Tongue (tissue), 2 donors: ENCODE measurements around the gene VSNL1. TPM values are rescaled to one million over a fixed set of nuclear protein-coding genes. Genes with fewer than 3 reads are reported as not detected.

Source experiments
- DNase-seq: peaks from one replicate; pipeline ENCODE4 v3.0.0-alpha.2; 2015
- total RNA-seq: library from RNA; depleted of rRNA; stranded (reverse); fragments of >200 nt; gene quantifications from one replicate; pipeline ENCODE4 v1.2.3, GENCODE V29; 2014

Gene VSNL1
- total RNA-seq, 1 donor from 2014 or later, result 20.6 TPM

DNA sequence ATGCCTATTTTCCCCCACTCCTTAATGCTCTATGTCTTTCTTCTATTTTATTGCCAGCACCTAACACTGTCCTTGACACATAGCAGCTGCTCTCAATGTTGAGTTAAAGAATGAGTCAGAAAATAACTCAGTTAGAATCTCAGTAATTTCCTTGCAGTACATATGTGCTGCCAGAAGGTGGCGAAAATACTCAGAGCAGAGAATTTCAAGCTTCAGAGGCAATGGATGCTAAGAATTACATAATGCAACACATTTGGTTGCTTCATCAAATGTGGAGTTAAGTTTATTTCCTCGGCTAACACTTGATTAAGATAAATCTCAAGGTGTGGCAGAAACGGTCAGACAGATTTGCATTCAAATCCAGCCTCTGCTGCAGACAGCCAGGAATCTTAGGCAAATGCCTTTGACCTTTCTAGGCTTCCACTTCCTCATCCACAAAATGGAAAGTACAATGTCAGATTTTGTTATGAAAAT is 105.6 kb downstream of the VSNL1 start:
- peak; percentile 88 for DNase-seq

DNA sequence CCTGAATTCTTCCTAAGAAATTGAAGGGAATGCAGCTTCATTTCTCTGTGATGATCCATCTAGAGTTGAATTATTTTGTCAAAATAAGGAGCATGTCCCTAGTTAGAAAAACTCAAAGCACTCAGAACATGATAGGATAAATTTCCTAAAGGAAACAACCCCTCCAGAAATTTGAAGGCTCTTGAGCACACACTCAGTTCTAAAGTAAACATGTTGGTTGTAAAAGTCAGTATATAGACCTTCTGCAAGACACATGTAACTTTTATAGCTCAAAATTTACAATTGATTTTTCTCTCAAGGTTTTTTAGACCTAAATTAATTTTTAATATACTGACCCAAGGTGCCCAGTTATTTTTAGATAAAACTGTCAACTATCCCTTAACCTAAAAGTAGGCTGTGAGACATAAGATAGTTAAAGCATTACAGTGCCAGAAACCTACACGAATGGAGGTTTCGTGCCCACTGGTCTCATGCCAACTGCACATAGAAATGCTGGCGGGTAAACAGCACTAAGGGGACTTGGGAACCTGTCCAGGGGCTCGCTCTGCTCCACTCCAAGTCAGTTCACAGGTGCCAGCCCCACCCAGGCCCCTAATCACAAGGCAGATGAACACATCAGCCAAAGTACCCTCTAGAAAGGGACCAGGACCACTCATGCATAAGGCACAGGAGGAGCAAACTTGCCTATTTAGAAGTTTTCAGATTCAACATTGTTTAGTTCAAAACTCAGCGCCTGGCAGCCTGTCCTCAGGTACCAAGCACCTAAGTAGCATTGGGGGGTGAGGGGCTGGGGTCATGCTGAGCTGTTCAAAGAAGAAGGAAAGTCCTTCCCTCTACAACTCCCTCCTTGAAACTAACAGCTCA is 106.6 kb downstream of the VSNL1 start:
- no peak for DNase-seq

DNA sequence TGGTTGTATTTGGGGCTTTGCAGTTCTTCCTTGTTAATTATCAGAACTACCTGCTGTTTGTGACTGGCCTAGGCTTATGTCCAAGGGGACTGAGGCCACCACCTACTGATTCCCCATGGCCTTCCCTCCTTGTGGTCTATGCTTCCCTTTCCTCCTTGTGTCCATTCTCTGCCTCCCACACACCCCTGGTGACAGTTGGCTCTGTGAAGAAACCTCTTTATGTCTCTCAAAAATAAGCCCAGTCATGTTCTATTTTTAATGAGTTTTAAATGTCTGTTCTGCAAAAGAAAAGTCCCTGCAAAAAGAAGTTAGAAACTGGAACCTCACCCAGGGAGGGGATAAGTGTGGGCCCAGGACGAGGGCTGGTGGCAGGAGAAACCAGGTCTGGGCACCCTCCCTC is 108.1 kb downstream of the VSNL1 start:
- DNase-seq, result no peak

DNA sequence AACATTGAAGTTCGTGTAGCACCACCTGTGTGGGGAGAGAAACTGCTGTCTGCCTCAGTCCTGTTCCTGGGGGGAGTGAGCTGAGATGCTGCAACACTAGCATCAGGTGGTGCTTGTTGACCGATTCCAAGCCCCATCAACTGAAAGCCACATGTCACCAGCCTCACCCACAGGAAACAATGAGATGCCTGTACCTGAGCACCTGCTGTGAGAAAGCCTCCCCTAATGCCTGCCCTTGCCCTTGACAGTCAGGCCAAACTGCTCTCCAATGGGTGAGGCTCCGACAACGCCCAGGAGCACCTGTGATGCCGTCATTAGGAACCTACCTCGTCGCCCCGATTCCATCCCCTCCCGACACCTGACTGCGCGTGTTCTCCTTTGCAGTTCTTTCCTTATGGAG is 108.5 kb downstream of the VSNL1 start:
- no peak for DNase-seq

DNA sequence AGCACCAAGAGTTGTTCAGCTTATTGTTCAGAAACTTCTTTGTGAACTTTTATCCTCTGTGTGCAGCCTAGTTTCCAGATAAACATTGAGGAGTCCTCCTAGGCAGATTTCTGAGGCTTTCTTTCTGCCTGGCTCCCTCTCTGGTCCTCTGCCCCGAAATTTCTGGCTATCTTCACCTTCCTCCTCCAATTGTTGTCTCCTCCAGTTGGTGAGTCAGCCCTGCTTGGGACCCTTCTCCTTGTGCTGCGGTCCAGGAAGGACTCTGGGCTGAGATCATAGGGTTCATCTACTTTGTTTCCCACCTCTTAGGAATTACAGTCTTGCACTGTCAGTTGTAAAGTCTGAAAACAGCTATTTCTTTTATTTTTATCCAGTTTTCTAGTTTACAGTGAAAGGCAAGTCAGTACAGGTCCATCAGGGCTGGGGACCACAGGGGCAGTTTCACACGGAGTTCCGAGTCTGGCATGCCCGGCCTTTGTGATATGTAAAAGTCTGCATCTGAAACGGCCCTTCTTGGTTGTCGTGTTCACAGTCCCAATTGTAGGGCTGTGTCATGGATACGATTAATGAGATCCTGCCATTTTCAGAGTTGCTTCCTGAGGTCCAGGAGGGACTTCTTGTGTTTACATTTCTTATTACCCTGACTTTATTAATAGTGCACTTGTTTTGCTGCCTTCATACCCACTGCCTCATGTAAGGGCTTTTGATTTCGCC is 112.3 kb downstream of the VSNL1 start:
- no peak for DNase-seq

DNA sequence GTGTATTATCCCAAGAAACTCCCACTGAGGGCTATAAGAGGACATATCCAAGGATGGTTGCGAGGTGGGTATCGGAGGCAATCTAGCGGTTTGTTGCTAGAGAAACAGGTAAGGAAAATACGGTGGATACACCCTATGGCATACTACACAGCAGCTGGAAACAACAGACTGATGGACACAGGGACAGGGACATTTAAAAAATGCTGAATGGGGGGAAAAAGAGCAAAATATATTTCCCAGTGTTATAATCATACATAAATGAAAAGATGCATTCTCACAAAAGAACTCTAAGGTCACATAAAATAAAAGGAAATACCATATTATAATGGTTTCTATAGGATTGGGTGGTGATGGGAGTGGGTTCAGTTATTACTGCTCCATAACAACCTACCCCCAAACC is 117.3 kb downstream of the VSNL1 start:
- DNase-seq, result no peak

DNA sequence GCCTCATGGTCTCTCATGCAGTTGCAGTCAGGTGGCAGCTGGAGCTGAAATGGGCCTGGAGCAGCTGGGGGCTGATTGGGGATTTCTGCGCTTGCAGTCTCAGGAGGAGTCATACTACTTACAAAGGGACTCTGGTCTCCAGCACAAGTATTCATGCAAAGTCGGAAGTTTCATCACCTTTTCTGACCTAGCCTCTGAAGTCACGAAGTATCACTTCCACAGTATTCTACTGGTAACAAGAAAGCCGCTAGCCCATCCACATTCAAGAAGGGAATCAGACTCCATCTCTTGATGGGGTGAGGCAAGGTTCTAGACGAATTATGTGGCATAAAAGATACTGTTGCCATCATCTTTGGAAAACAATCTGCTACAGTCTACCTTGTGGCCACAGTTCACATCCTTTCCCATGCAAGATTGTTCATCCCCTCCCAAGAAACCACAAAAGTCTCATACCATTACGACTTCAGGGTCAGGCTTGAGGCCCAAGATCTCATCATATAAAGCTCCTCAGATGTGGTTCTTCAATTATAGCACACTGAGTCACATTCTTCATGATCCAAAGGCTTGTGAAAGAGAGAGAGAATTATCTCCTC is 117.9 kb downstream of the VSNL1 start:
- DNase-seq, result no peak

DNA sequence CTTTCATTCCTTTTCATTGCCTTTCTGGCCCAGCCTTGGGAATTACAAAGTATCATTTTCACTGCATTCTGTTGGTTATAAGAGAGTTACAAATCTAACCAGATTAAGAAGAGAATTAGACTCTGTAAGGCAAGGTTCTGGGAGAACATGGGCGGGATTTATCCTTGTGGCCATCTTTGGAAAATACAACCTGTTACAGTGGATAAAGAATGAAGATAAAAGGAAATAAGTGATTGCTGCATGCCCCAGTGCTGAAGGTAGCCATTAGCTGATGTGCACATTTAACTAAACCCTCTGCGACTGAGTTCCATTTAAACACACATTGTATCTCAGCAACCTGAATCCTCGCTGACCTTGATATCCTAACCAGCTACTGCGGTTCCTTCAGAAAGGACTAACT is 119.7 kb downstream of the VSNL1 start:
- DNase-seq, result no peak

DNA sequence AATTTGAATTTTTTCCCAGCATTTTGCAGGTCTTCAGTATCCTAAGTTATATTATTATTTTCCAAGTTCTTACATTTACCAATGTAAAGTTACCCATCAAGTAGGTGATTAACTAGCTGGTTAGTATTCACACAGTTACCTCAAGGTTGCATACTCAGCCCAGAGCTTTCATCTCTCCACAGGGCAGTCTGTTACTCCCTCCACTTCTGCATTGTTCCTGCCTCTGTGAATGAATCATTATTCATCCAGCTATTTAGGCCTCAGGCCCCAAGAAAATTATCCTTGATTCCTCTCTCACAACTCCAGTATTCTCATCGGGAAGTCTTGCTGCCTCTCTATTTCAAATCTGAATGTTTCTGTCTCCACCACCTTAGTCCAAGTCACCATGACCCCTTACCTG is 121.0 kb downstream of the VSNL1 start:
- DNase-seq, result no peak

DNA sequence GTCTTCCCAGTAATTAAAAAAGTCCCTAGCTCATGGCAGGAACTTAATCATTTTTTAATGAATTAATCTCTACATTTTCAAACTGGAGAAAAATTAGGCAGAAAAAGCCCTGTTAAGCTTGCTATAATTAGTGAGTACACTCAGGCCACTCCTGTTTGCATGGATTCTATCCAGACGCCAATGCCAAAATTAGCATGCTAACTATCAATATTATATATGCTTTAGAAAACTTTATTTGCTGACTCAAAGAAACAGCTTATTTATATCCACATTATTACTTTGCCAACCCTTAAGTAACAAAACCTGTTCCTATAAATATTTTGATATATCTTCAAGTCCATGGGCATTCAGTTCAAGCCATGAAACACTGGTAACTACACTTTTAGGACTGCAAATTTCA is 122.2 kb downstream of the VSNL1 start:
- no peak for DNase-seq

DNA sequence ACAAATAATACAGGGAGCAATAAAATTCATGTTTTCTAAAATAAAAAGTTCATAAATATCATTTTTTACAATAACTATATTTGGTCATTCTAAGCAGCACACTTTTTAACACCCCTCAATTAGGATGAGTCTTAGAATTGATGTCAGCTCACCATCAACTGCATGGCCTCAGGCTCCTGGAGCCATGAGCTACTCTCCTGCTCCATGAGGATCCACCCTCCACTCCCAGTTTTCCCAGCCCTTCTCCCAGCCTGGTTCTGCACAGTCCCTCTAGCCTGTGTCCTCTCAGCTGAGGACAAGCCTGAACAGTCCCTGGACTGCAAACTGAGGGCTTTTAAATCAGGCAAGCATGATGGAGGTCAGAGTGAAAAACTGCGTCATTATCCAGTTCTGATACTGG is 124.0 kb downstream of the VSNL1 start:
- no peak for DNase-seq

DNA sequence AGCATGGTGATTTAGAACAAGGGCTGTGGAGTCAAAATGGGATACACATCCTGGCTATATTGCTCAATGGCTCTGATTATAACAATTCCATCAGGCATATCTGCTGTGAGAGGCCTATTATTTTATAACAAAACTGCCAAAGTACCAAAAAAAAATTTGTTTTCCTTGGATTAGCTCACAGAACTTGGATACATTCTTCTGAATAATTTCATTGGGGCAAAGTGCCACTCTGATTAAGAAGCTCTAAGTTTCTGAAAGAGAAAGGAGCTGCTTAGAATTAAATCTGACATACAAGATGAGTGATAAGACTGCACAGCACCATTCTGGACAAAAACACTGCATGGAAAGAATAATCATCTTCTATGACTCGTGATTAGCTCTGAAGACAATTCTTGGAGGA is 127.4 kb downstream of the VSNL1 start:
- DNase-seq, result no peak

DNA sequence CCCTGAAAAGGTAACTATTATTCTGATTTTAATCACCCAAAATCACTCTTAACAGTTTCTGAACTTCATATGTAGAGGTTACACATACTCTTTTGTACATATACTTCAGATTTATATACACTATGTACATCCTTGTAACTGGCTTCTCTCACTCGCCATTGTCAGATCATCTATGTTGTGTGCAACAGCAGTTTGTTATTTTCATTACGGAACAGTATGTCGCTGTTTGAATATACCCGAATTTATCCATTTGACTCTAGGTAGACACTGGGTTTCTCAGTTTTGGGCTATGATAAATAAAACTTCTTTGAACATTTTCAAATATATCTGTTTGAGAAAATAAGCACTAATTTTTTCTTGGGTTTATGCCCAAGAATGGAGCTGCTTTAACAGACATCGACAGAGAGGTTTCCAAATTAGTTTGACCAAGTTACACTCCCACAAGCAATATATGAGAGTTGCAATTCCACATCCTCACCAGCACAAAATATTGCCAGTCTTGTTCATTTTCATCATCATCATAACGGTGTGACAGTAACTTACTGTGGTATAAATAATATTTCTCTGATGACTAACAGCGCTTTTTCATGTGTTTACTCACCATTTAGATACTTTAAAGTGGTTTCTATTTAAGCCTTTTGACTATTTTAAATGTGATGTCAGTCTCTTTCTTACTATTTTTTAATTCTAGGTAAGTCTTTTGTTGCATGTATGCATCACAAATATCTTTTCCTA is 132.3 kb downstream of the VSNL1 start:
- DNase-seq, result no peak

DNA sequence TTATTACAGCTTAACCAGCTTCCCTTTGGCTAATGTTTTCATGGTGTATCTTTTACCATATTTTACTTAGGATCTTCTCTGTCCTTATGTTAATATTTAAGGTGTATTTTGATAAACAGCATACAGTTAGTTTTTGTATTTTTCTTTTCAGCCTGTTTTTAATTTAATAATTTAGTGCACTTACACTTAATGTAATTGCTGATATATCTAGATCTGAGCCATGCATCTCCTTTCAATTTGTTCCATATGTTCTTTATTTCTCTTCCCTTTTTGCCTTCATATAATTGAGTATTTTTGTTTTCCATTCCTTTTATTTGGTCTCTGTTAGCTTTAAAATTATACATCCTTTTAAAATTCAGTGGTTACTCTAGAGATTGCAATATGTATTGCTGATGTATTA is 134.3 kb downstream of the VSNL1 start:
- no peak for DNase-seq

DNA sequence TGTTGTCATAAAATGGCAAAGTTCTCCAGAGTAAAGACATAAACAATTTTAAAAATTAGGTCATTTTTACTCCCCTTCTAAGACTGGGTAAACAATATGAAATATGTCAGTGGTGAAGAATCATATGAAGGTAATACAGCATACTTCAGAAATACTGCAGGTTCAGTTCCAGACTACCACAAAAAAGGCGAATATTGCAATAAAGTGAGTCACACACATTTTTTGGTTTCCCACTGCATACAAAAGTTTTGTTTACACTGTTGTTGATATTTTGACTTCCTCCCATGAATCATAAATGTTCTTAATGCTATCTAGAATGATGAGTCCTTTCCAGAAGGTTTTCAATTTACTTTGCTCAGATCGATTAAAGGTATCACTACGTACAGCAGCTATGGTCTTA is 139.6 kb downstream of the VSNL1 start:
- DNase-seq, result no peak

DNA sequence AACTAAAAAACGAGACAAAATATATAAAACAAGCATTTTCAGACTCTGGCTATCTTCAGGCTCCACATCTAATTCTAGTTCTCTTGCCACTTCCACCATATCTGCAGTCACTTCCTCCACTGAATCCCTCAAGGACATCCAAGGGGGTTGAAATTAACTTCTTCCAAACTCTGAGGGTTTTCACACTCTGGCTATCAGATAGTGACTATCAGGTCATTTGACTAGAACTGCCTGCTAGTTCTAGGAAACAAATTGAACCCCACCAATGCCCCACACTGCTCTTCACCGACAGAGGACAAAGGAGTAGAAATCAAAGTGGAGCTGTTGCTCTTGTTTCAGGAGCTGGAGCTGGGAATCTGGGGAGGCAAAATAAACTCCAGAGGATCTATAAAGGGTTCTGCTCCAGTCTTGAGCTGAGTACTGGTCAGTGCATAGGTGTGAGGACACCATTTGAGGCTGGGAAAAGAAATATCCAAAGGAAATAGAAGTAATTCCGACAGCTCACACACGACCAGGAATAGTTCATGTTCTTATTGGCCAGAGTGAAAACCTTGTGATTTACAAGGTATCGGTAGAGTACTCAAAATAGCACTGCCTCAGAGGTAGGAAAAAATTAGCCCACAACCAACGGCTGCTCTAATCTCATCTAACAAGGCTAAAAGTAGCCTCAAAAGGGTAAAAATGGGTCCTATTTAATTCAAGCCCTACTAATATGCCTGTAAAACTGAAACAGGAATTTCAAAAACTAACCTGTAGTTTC is 141.8 kb downstream of the VSNL1 start:
- DNase-seq, result no peak

DNA sequence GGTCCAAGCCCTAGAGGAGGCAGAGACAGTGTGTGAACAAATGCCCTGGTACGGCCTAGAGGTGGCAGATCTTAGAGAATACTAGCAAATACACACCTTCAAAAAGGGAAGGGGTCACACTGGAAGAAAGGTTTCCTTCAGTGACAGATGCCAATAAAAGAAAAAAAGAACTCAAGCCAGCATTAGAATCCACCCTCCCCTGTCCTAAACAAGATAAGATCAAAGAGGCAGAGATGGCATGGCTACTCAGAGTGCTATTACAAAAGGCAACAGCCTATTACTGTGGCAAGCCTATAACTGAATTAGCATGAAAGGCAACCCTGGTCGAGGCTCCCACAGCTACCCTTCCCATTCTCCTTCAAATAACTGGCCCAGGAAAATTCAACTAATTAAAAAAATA is 143.5 kb downstream of the VSNL1 start:
- no peak for DNase-seq

DNA sequence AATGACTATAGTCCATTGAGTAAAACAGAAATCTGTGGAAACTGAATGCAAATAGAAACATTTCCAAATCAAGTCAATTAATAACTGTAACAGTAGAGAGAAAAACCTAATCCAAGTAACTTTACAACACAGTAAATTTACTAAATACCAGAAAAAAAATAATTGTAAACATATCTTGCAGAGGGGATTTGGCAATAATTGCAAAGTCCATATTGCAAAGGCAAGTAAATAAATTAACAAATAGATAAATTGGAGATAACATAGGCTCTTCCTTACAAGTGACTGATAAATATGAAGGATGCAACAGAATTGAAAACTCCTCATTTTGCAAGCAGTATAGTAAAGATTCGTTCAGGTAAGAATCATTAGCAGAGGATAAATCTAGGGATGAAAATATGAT is 148.1 kb downstream of the VSNL1 start:
- DNase-seq, result no peak

DNA sequence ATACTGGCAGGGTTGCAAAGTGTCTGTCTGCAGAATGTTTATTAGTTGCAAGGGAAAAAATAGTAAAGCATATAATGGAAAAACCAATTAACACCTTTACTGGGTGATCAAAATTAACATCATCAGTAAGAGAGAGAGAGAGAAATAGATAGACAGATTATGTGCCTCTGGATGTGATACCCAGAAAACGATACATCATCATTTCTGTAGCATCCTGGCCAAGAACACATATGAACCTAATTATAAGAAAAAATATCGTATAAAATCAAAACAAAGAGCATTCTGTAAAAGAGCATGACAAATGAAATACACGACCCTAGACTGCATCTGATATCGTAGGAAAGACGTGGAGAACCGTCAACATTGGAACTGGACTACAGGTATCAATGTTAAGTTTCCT is 148.5 kb downstream of the VSNL1 start:
- no peak for DNase-seq

DNA sequence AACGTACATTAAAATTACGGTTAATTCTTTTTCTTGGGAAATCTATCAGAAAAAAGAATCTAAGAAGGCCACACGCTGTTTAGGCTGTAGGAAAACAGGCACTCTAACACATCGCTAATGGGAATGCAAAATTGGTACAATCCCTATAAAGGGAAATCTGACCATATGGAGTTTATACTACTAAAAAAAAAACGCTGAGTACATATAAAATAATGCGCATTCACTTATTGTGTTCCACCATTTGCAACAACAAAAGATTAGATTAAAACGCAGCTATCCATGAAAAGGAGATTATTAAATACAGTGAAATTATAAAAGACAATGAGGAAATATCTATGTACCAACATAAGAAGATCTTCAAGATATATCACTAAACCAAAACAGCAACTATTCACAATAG is 150.3 kb downstream of the VSNL1 start:
- DNase-seq, result no peak
